GM18951 (cell line): Measurements from ENCODE around the gene PGM3.

Source experiments
- POLR2A ChIP-seq: IDR thresholded peaks from 4 replicates; pipeline ENCODE4 v1.6.1; 2011; ENCODE audit warnings: mild to moderate bottlenecking; ENCODE audit not compliant: insufficient read length, insufficient read depth; ENCODE audit errors: extremely low read depth
- in situ Hi-C: fragments of 300-500 bp; cut with MboI; formaldehyde crosslinking; loops from one replicate; pipeline ENCODE4 v1.12.0; 2022; ENCODE audit warnings: low sequenced_read_pairs, mixed read lengths, inconsistent platforms; ENCODE audit not compliant: unreplicated experiment

PGM3 gene

GRCh38 chr6:83192871-83193746 lies at the start of gene PGM3, which contains the start of gene RWDD2A:
TSS of gene PGM3 (minus strand) at chr6:83193265. CDS start at chr6:83191012, 2,253 bp downstream.
TSS of gene RWDD2A (plus strand) at chr6:83193357. CDS start at chr6:83194452, 1,095 bp downstream.
- in situ Hi-C loops, result no loop called here
- peak; percentile 90 for TF ChIP-seq POLR2A

- in situ Hi-C loops, result no loop called here
- TF ChIP-seq POLR2A, result no peak
These were observed 38.1 kb upstream of the PGM3 start for GRCh38 chr6:83231146-83231545.

- no peak for TF ChIP-seq POLR2A
- in situ Hi-C loops, result no loop called here
These were observed 33.5 kb upstream of the PGM3 start for GRCh38 chr6:83226517-83226916.

GRCh38 chr6:83221889-83222479 lies 28.9 kb upstream of the PGM3 start:
- in situ Hi-C loops, result loop anchor here (5.0 to 25.0 kb wide), 2 partner anchors 295 to 960 kb away; no protein-coding TSS in a partner anchor
- no peak for TF ChIP-seq POLR2A

- no peak for TF ChIP-seq POLR2A
- in situ Hi-C loops, result loop anchor here (5.0 to 25.0 kb wide), 2 partner anchors 296 to 959 kb away; no protein-coding TSS in a partner anchor
These were observed 28.2 kb upstream of the PGM3 start for GRCh38 chr6:83221276-83221675.

- in situ Hi-C loops, result loop anchor here (5.0 to 25.0 kb wide), 2 partner anchors 297 to 958 kb away; no protein-coding TSS in a partner anchor
- TF ChIP-seq POLR2A, result no peak
These were observed 27.1 kb upstream of the PGM3 start for GRCh38 chr6:83220121-83220520.

GRCh38 chr6:83218646-83219045 lies 25.6 kb upstream of the PGM3 start:
- in situ Hi-C loops, result loop anchor here (25.0 kb wide), 1 partner anchor 956 kb away; no protein-coding TSS in a partner anchor
- TF ChIP-seq POLR2A, result no peak

- no peak for TF ChIP-seq POLR2A
- in situ Hi-C loops, result loop anchor here (25.0 kb wide), 1 partner anchor 955 kb away; no protein-coding TSS in a partner anchor
These were observed 23.7 kb upstream of the PGM3 start for GRCh38 chr6:83216806-83217205.

GRCh38 chr6:83215131-83216047 lies 22.3 kb upstream of the PGM3 start:
- in situ Hi-C loops, result loop anchor here (25.0 kb wide), 1 partner anchor 953 kb away; no protein-coding TSS in a partner anchor
- TF ChIP-seq POLR2A, result no peak

GRCh38 chr6:83202031-83202430 lies 9.0 kb upstream of the PGM3 start:
- in situ Hi-C loops, result loop anchor here (25.0 kb wide), 1 partner anchor 940 kb away; no protein-coding TSS in a partner anchor
- TF ChIP-seq POLR2A, result no peak

- no peak for TF ChIP-seq POLR2A
- in situ Hi-C loops, result loop anchor here (25.0 kb wide), 1 partner anchor 938 kb away; no protein-coding TSS in a partner anchor
These were observed 6.8 kb upstream of the PGM3 start for GRCh38 chr6:83199863-83200225.

- in situ Hi-C loops, result no loop called here
- TF ChIP-seq POLR2A, result no peak
These were observed 6.3 kb upstream of the PGM3 start for GRCh38 chr6:83199173-83199862.
